GM10847 (cell line): Measurements from ENCODE around the gene EXOSC2.

Experiments
- POLR2A ChIP-seq: IDR thresholded peaks from 2 replicates; pipeline ENCODE4 v1.6.1; 2011; ENCODE audit not compliant: insufficient read length; ENCODE audit errors: extremely low read depth

EXOSC2 gene

GRCh38 chr9:130664251-130665028 is 29.1 kb upstream of the EXOSC2 start, which contains the start of gene PRDM12:
PRDM12 (plus strand) TSS chr9:130664594; CDS start chr9:130664654, 60 bp downstream.
- no peak for TF ChIP-seq POLR2A

GRCh38 chr9:130665029-130665430 is 28.6 kb upstream of the EXOSC2 start:
- TF ChIP-seq POLR2A, result no peak

GRCh38 chr9:130665431-130666392 is 27.9 kb upstream of the EXOSC2 start:
- TF ChIP-seq POLR2A, result no peak

GRCh38 chr9:130666393-130667119 is 27.0 kb upstream of the EXOSC2 start:
- no peak for TF ChIP-seq POLR2A

- TF ChIP-seq POLR2A, result no peak
Measured at GRCh38 chr9:130667120-130667435, 26.5 kb upstream of the EXOSC2 start.

- TF ChIP-seq POLR2A, result no peak
Measured at GRCh38 chr9:130668196-130668595, 25.4 kb upstream of the EXOSC2 start.

GRCh38 chr9:130668659-130669058 is 24.9 kb upstream of the EXOSC2 start:
- TF ChIP-seq POLR2A, result no peak

GRCh38 chr9:130669965-130670364 is 23.6 kb upstream of the EXOSC2 start:
- TF ChIP-seq POLR2A, result no peak

GRCh38 chr9:130670644-130671043 is 22.9 kb upstream of the EXOSC2 start:
- TF ChIP-seq POLR2A, result no peak

- TF ChIP-seq POLR2A, result no peak
Measured at GRCh38 chr9:130672466-130672865, 21.1 kb upstream of the EXOSC2 start.

- no peak for TF ChIP-seq POLR2A
Measured at GRCh38 chr9:130672933-130673615, 20.5 kb upstream of the EXOSC2 start.

- TF ChIP-seq POLR2A, result no peak
Measured at GRCh38 chr9:130675396-130675795, 18.2 kb upstream of the EXOSC2 start.

- no peak for TF ChIP-seq POLR2A
Measured at GRCh38 chr9:130677252-130677651, 16.3 kb upstream of the EXOSC2 start.

GRCh38 chr9:130680836-130681768 is 12.5 kb upstream of the EXOSC2 start:
- no peak for TF ChIP-seq POLR2A
